ENCODE data around the gene SZT2. TPM values are rescaled to one million over a fixed set of nuclear protein-coding genes. Genes with fewer than 3 reads are reported as not detected.

SZT2 gene
- total and polyA plus RNA-seq, 4 experiments from 2014 or later = 0.69 to 153 (median 72.1) TPM

DNA sequence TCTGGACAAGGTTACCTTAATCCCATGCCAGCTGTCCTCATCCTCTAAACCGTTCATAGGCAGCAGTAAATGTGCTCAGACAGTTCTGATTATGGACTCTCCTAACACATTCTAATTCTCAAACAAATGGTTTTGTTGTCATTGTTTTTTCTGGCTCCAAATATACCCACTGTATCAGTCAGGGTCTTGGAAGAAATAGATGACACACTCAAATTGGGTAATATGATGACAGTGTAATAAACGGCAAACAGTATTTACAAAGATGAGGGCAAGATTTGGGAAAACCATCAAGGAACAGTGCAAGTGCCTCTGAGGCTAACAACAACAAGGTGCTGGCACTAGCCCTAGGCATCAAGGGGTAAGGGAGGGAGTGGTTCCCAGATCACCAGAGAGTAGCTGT lies 35.2 kb upstream of the SZT2 start:
- Mint-ChIP-seq H3K27ac (no peak overlapping the region), H3K4me1 (peaks cover 13 to 28% (median 17%) of the 10 kb centered on the region in 4 donors), H3K27me3 (no peaks in the 10 kb centered on the region), H3K9me3 (no peaks in the 10 kb centered on the region), H3K36me3 (peaks cover 2 to 3% of the 10 kb centered on the region in 2 donors), H3K4me3 (no peak overlapping the region)
- intact Hi-C loops (cut with micrococcal nuclease) = no loop called here
- H3K27me3 ChIP-seq (ENCODE audit: insufficient read depth, low read length) = no peaks in the 10 kb centered on the region
- no peak for DNase-seq
- H3K36me3 ChIP-seq (ENCODE audit: insufficient read depth, low read length) = no peaks in the 10 kb centered on the region
- no peaks in the 10 kb centered on the region for H3K9me3 ChIP-seq (ENCODE audit: control insufficient read depth in 1 of 2, low read length in 2 of 2)
- peaks cover 17% of the 10 kb centered on the region for H3K4me1 ChIP-seq (ENCODE audit: insufficient read depth, low read length)
- no peak overlapping the region for H3K27ac ChIP-seq (ENCODE audit: low read depth, low read length)
- H3K4me3 ChIP-seq (ENCODE audit: low read length in 2 of 2) = no peak overlapping the region
- ChIA-PET POLR2A (ENCODE audit: partially characterized antibody) (no interaction called here), CTCF (ENCODE audit: partially characterized antibody) (interaction anchor here (1.7 kb wide), 1 partner anchor 128 kb away, joined by 3 read pairs; no protein-coding TSS in a partner anchor)

- Mint-ChIP-seq H3K4me1 (peaks cover 10 to 28% (median 16%) of the 10 kb centered on the region in 4 donors), H3K27ac (no peak overlapping the region), H3K27me3 (no peaks in the 10 kb centered on the region), H3K36me3 (peaks cover 2 to 3% of the 10 kb centered on the region in 2 donors), H3K9me3 (no peaks in the 10 kb centered on the region), H3K4me3 (no peak overlapping the region)
- ChIA-PET CTCF (ENCODE audit: partially characterized antibody) (interaction anchor here (1.7 kb wide), 1 partner anchor 128 kb away, joined by 3 read pairs; no protein-coding TSS in a partner anchor), POLR2A (ENCODE audit: partially characterized antibody) (no interaction called here)
- H3K27ac ChIP-seq (ENCODE audit: low read depth, low read length) = no peak overlapping the region
- no peaks in the 10 kb centered on the region for H3K9me3 ChIP-seq (ENCODE audit: control insufficient read depth in 1 of 2, low read length in 2 of 2)
- no peak for DNase-seq
- H3K36me3 ChIP-seq (ENCODE audit: insufficient read depth, low read length) = no peaks in the 10 kb centered on the region
- no peaks in the 10 kb centered on the region for H3K27me3 ChIP-seq (ENCODE audit: insufficient read depth, low read length)
- no peak overlapping the region for H3K4me3 ChIP-seq (ENCODE audit: low read length in 2 of 2)
- H3K4me1 ChIP-seq (ENCODE audit: insufficient read depth, low read length) = peaks cover 14% of the 10 kb centered on the region
- intact Hi-C loops (cut with micrococcal nuclease) = no loop called here
Observed at GRCh38 chr1:43354936-43355335, 34.8 kb upstream of the SZT2 start.

DNA sequence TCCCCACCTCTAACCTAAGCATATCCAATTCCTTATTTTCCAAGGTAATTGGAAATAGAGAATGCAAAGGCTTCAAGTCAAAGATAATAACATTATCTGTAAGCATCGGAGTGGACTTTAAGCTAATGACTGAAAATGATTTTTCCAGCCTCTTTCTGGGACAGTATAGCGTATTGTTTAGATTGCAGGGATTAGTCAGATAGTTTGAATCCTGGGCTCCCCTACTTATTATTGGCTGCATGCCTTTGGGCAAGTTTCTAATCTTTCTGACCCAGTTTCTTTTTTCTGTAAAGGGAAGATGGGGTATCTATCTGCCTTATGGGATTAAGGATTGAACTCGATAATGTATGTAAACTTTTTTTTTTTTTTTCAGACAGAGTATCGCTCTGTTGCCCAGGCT lies 32.4 kb upstream of the SZT2 start:
- Histone ChIP-seq H3K27ac (ENCODE audit: low read depth, low read length) (no peak overlapping the region), H3K9me3 (ENCODE audit: control insufficient read depth in 1 of 2, low read length in 2 of 2) (no peaks in the 10 kb centered on the region), H3K27me3 (ENCODE audit: insufficient read depth, low read length) (no peaks in the 10 kb centered on the region), H3K4me1 (ENCODE audit: insufficient read depth, low read length) (peaks cover 21% of the 10 kb centered on the region), H3K36me3 (ENCODE audit: insufficient read depth, low read length) (peaks cover 10% of the 10 kb centered on the region), H3K4me3 (ENCODE audit: low read length in 2 of 2) (no peak overlapping the region)
- Mint-ChIP-seq H3K4me1 (peaks cover 10 to 27% (median 17%) of the 10 kb centered on the region in 4 donors), H3K9me3 (no peaks in the 10 kb centered on the region), H3K27ac (no peak overlapping the region), H3K36me3 (peaks cover 3 to 10% of the 10 kb centered on the region in 2 donors), H3K27me3 (no peaks in the 10 kb centered on the region), H3K4me3 (peak overlapping the region in 1 of 8 donors; percentile 33)
- POLR2A ChIA-PET (ENCODE audit: partially characterized antibody) = interaction anchor here (1.2 to 2.8 kb wide), 5 partner anchors 9 to 591 kb away, joined by 3 to 47 read pairs (median 8); partner anchors contain the start of genes C1orf50, ELOVL1, MED8 and P3H1
- intact Hi-C loops (cut with micrococcal nuclease) = no loop called here
- CTCF ChIA-PET (ENCODE audit: partially characterized antibody) = interaction anchor here (1.0 to 1.4 kb wide), 2 partner anchors 11 to 578 kb away, joined by 3 to 5 read pairs; no protein-coding TSS in a partner anchor
- DNase-seq = no peak

GRCh38 chr1:43358121-43358745 lies 31.5 kb upstream of the SZT2 start:
- no peaks in the 10 kb centered on the region for H3K27me3 Mint-ChIP-seq
- peaks cover 8 to 17% of the 10 kb centered on the region in 2 donors for H3K36me3 Mint-ChIP-seq
- peak in 3 of 5 donors; percentile 17 to 22 (median 18) for DNase-seq
- peak overlapping the region; percentile 86 to 93 (median 90) for H3K4me3 Mint-ChIP-seq
- ChIA-PET CTCF (ENCODE audit: partially characterized antibody) (interaction anchor here (0.7 to 1.6 kb wide), 7 partner anchors 9 to 577 kb away, joined by 3 to 15 read pairs (median 3); partner anchors contain the start of gene ELOVL1), POLR2A (ENCODE audit: partially characterized antibody) (interaction anchor here (0.8 to 2.8 kb wide), 10 partner anchors 9 to 589 kb away, joined by 3 to 47 read pairs (median 4); partner anchors contain the start of genes ELOVL1, IPO13, MED8 and SZT2)
- Histone ChIP-seq H3K9me3 (ENCODE audit: control insufficient read depth in 1 of 2, low read length in 2 of 2) (no peaks in the 10 kb centered on the region), H3K27ac (ENCODE audit: low read depth, low read length) (peak overlapping the region; percentile 67), H3K27me3 (ENCODE audit: insufficient read depth, low read length) (no peaks in the 10 kb centered on the region), H3K4me1 (ENCODE audit: insufficient read depth, low read length) (peaks cover 21% of the 10 kb centered on the region), H3K36me3 (ENCODE audit: insufficient read depth, low read length) (peaks cover 14% of the 10 kb centered on the region), H3K4me3 (ENCODE audit: low read length in 2 of 2) (peak overlapping the region; percentile 58 to 87)
- intact Hi-C loops (cut with micrococcal nuclease) = loop anchor here (1.0 to 2.0 kb wide), 4 partner anchors 9 to 181 kb away; partner anchors contain the start of genes ELOVL1, MED8 and SZT2
- peak overlapping the region; percentile 59 to 96 (median 89) for H3K27ac Mint-ChIP-seq
- H3K9me3 Mint-ChIP-seq = no peaks in the 10 kb centered on the region
- H3K4me1 Mint-ChIP-seq = peaks cover 10 to 27% (median 17%) of the 10 kb centered on the region in 4 donors

DNA sequence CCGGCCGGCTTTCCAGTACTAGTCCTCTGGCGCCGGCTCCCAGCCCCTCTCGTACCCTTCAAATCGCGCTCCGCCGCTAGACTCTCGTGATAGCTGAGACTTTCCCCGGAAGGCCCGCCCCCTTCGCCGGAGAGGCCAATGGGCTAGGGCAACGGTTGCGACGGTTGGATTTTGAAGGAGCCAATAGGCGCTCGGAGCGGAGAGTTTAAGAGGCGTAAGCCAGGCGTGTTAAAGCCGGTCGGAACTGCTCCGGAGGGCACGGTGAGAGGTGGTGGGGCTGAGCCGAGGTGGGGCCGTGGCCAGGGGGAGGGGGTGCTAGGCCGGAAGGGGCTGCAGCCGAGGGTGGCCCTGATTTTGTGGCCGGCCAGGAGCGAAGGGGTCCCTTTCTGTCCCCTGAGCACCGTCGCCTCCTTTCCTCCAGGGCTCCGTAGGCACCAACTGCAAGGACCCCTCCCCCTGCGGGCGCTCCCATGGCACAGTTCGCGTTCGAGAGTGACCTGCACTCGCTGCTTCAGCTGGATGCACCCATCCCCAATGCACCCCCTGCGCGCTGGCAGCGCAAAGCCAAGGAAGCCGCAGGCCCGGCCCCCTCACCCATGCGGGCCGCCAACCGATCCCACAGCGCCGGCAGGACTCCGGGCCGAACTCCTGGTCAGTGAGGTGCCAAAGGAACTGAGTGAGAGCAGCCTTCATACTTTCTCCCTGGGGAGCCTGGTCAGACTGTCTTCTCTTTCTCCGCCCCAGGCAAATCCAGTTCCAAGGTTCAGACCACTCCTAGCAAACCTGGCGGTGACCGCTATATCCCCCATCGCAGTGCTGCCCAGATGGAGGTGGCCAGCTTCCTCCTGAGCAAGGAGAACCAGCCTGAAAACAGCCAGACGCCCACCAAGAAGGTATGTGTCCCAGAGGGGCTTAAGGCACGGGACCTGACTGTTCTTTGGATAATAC lies 30.7 kb upstream of the SZT2 start, which contains the start of gene CDC20:
TSS of gene CDC20 (plus strand) at position 236 of the 948 bp plus-strand sequence. CDS start at position 471, 235 bp downstream.
- peaks cover 22% of the 10 kb centered on the region for H3K36me3 ChIP-seq (ENCODE audit: insufficient read depth, low read length)
- no peaks in the 10 kb centered on the region for H3K9me3 ChIP-seq (ENCODE audit: control insufficient read depth in 1 of 2, low read length in 2 of 2)
- Mint-ChIP-seq H3K27me3 (no peaks in the 10 kb centered on the region), H3K36me3 (peaks cover 11 to 22% of the 10 kb centered on the region in 2 donors), H3K4me1 (peaks cover 9 to 27% (median 17%) of the 10 kb centered on the region in 4 donors), H3K27ac (peak within 1 kb of the TSS; percentile 59 to 96 (median 89)), H3K4me3 (peak within 1 kb of the TSS; percentile 86 to 93 (median 90)), H3K9me3 (no peaks in the 10 kb centered on the region)
- POLR2A ChIA-PET (ENCODE audit: partially characterized antibody) = interaction anchor here (0.9 to 2.8 kb wide), 9 partner anchors 9 to 588 kb away, joined by 3 to 47 read pairs (median 5); partner anchors contain the start of genes ELOVL1, IPO13, MED8 and SZT2
- H3K27ac ChIP-seq (ENCODE audit: low read depth, low read length) = peak within 1 kb of the TSS; percentile 67
- intact Hi-C loops (cut with micrococcal nuclease) = loop anchor here (1.0 to 2.0 kb wide), 4 partner anchors 9 to 182 kb away; partner anchors contain the start of genes ELOVL1, MED8 and SZT2
- no peaks in the 10 kb centered on the region for H3K27me3 ChIP-seq (ENCODE audit: insufficient read depth, low read length)
- H3K4me1 ChIP-seq (ENCODE audit: insufficient read depth, low read length) = peaks cover 21% of the 10 kb centered on the region
- CTCF ChIA-PET (ENCODE audit: partially characterized antibody) = interaction anchor here (0.7 to 1.6 kb wide), 6 partner anchors 9 to 132 kb away, joined by 3 to 15 read pairs (median 3); partner anchors contain the start of gene ELOVL1
- peak within 1 kb of the TSS; percentile 58 to 87 for H3K4me3 ChIP-seq (ENCODE audit: low read length in 2 of 2)
- DNase-seq = peak; percentile 94 to 98 (median 96)

- no peak for DNase-seq
- peak overlapping the region in 5 of 7 donors; percentile 7 to 66 (median 27) for H3K27ac Mint-ChIP-seq
- peak overlapping the region in 7 of 8 donors; percentile 36 to 87 (median 65) for H3K4me3 Mint-ChIP-seq
- peaks cover 8 to 27% (median 17%) of the 10 kb centered on the region in 4 donors for H3K4me1 Mint-ChIP-seq
- Histone ChIP-seq H3K9me3 (ENCODE audit: control insufficient read depth in 1 of 2, low read length in 2 of 2) (no peaks in the 10 kb centered on the region), H3K4me3 (ENCODE audit: low read length in 2 of 2) (no peak overlapping the region), H3K36me3 (ENCODE audit: insufficient read depth, low read length) (peaks cover 28% of the 10 kb centered on the region), H3K27me3 (ENCODE audit: insufficient read depth, low read length) (no peaks in the 10 kb centered on the region), H3K4me1 (ENCODE audit: insufficient read depth, low read length) (peaks cover 21% of the 10 kb centered on the region), H3K27ac (ENCODE audit: low read depth, low read length) (no peak overlapping the region)
- no peaks in the 10 kb centered on the region for H3K9me3 Mint-ChIP-seq
- intact Hi-C loops (cut with micrococcal nuclease) = loop anchor here (2.0 kb wide), 1 partner anchor 183 kb away; no protein-coding TSS in a partner anchor
- H3K36me3 Mint-ChIP-seq = peaks cover 15 to 29% of the 10 kb centered on the region in 2 donors
- ChIA-PET CTCF (ENCODE audit: partially characterized antibody) (no interaction called here), POLR2A (ENCODE audit: partially characterized antibody) (interaction anchor here (2.8 kb wide), 1 partner anchor 30 kb away, joined by 28 read pairs; the partner anchor contains the start of genes MED8 and SZT2)
- no peaks in the 10 kb centered on the region for H3K27me3 Mint-ChIP-seq
Observed at GRCh38 chr1:43359696-43360095, 30.0 kb upstream of the SZT2 start.

Data from CD4-positive, alpha-beta memory T cell (primary cell).